GM18511 (cell line): Measurements from ENCODE around the gene PROS1.
"Not testable (repeated sequence)": the region's sequence is repeated elsewhere in the genome, so short reads cannot be mapped to it uniquely, and the experiment has no call there.

Source experiments
- ATAC-seq: cut with Tn5 transposase; IDR thresholded peaks from one replicate; pipeline ENCODE4 v1.9.1; 2021; ENCODE audit warnings: mild to moderate bottlenecking, moderate library complexity; ENCODE audit not compliant: unreplicated experiment

PROS1 gene

GRCh38 chr3:93979850-93980676, 6.4 kb upstream of the PROS1 start, which contains the start of gene ARL13B:
ARL13B (plus strand) TSS chr3:93980155; CDS start chr3:93980424, 269 bp downstream.
- peak; percentile 100 for ATAC-seq

DNA sequence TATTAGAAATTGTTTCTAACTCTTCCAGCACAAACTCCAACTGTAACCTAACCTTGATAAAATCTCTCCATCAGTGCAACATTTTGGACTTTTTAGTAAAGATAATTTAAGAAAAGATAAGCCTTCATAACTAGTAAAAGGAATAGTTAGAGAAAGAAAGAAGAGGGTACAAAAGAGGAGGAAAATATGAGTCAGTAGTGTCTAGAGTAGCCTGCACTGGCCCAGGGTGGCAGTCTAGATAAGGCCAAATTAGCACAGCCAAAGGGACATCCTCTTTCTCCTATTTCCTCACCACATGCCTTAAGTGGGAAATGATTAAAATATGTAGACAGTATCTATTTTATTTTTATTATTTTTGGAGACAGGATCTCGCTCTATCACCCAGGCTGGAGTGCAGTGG, 3.7 kb downstream of the PROS1 start:
- no peak for ATAC-seq

DNA sequence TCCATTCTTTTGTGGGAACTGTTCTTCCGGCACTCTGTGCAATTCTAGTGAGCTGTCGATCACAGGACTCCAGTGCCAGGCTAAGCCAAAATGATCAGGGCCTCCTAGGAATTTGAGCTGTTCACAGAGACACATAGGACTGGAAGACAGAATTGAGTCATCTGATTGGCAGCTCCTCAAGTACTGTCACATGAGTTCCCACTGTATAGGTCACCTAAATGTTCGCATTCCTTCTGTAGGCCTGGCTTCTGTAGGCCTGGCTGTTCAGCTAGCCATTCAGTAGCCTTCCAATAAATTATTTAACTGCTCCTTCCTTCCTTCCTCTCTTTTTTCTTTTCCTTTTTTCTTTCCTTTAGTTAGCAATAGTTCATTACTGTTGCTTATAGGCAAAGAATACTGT, 4.3 kb downstream of the PROS1 start:
- no peak for ATAC-seq

DNA sequence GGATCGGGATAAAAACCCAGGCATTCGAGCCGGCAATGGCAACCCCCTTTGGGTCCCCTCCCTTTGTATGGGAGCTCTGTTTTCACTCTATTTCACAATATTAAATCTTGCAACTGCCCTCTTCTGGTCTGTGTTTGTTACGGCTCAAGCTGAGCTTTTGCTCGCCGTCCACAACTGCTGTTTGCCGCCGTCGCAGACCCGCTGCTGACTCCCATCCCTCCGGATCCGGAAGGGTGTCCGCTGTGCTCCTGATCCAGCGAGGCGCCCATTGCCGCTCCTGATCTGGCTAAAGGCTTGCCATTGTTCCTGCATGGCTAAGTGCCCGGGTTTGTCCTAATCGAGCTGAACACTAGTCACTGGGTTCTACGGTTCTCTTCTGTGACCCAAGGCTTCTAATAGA, 8.6 kb downstream of the PROS1 start:
- not testable (repeated sequence) for ATAC-seq

DNA sequence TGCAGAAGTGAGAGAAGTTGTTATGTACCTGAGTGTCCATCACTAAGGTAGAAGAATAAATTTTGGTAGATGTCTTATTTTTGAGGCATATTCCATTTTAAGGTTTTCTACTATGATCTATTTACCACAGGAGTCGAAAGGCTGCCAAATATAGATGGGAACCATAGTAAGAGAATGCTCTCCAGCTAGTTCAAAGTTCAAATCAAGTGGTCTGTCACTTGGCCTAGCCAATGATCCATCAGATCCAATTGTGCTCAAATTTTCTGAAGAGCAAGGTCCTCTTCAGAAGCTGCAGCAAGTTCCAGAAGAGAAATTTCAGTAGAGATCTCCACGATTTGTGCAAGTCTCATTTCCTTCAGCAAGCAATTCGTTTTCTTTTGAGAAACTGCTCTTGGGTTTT, 10.9 kb downstream of the PROS1 start:
- ATAC-seq, result no peak

- no peak for ATAC-seq
Measured at GRCh38 chr3:93961489-93961888, 12.2 kb downstream of the PROS1 start.

GRCh38 chr3:93961026-93961425, 12.7 kb downstream of the PROS1 start:
- ATAC-seq, result no peak

- ATAC-seq, result not testable (repeated sequence)
Measured at GRCh38 chr3:93949958-93950357, 23.7 kb downstream of the PROS1 start.

DNA sequence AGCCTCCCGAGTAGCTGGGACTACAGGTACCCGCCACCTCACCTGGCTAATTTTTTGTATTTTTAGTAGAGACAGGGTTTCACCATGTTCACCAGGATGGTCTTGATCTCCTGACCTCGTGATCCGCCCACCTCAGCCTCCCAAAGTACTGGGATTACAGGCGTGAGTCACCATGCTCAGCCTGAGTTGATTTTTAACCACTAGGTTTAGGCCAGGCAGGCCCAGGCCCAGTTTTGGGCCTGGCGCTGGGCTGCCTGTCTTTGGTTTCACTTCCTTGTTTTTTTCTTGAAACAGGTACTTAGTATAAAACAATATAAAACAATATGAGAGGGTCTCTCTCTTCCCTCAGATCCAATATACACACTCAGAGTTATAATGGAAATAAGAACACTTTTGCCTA, 36.2 kb downstream of the PROS1 start:
- peak; percentile 69 for ATAC-seq

DNA sequence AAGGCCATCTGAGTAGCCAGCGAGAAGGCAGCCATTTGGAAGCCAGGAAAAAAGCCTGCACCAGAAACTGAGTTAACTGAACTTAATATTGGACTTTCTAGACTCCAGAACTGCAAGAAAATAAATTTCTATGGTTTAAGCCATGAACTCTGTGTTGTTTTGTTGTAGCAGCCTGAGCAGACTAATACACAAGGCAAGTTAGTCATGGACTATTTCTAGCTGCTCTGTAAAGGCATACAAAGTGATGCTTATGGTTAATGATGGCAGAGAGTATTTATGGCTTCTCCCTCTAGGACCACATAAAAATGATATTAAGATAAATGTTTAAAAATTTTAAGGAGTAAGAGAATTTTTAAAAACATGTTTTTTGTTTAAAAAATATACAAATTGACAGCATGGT, 37.1 kb downstream of the PROS1 start:
- no peak for ATAC-seq

DNA sequence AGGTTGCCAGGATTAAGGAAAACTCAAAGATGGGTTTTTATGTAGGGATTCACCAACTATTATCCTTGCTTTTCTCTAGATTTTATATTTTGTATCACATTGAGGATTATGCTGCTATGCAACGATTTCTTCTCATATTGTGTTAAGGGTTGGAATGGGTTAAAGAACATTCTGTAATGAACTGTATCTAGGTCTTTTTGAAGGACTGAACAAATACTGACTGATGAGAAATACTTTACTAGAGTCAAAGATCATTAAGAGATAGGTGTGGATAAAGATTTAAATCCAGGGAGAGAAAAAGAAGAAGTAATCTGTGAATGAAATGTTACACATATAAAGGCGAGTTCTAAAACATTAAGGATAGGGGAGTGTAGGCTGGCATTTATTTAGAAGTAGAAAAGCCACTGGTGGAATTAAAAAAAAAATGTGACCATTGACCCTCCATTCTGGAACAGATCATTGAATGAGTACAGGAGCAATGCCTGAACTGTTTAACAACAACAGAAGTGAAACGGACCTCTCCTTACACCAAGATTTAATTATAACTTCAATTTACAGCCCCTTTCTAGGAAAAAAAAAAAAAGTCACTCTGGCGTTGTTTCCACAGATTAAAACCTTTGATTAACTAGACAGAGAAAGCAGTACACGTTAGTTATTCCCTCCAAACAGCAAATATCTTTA, 39.2 kb downstream of the PROS1 start:
- ATAC-seq, result no peak

DNA sequence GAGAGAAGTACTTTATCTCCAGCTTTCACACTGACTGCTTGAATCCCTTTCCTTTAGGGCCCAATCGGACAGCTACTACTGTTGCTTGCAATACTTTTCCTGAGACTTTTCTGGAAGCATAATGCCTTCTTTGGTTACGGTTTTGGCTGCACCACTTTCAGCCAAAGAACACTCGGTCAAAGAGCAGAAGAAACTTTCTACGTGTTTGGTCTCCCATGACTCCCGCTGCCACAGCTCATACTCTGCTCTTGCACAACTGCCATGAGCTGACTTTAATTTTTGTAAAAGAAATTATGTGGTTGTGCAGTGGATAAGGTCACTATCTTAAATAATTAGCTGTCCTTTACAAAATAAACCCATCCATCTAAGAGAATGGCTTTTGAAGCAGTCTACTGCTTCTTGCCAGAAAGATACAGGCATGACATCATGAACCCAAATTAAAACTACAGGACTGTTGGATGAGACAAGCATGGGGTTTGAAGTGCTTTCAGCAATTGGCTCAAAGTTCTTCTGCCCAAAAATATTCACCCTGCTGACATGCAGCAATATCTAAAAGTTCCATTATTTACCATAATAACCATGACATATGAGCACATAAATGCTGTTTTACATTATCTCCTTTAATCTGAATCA, 42.0 kb downstream of the PROS1 start:
- no peak for ATAC-seq

DNA sequence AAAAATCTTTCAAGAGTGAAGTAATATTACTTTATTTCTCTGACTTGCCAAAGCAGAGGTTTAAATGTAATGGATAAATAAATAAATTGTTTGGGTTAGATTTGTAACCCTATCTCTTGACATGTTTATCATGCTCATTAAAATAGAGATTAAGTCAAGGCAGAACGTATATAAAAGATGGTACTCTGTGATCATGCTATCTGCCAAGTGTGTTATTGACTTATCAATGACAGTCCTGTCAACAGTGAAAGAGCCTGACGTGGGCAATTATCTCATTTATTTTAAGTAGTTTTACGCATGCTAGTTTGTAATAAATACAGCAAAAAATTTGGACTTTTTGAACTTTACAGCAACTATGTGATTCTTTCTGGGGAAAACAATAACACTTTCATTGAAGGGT, 43.7 kb downstream of the PROS1 start:
- ATAC-seq, result no peak

DNA sequence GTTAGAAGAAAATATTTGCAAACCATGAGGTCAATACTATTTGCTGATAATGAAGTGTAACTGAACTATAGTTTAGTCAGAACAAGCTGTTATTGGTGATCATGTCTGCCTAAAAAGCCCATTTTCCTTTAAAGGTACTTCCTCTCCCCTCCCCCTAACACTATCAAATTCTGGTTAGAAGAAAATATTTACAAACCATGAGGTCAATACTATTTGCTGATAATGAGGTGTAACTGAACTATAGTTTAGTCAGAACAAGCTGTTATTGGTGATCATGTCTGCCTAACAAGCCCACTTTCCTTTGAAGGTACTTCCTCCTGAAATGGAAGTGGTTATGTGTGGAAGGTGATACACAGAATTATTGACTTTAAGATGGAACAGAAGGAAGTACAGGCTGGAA, 46.9 kb downstream of the PROS1 start:
- ATAC-seq, result no peak

- ATAC-seq, result no peak
Measured at GRCh38 chr3:93924491-93924890, 49.2 kb downstream of the PROS1 start.

- ATAC-seq, result no peak
Measured at GRCh38 chr3:93923006-93923405, 50.7 kb downstream of the PROS1 start.

DNA sequence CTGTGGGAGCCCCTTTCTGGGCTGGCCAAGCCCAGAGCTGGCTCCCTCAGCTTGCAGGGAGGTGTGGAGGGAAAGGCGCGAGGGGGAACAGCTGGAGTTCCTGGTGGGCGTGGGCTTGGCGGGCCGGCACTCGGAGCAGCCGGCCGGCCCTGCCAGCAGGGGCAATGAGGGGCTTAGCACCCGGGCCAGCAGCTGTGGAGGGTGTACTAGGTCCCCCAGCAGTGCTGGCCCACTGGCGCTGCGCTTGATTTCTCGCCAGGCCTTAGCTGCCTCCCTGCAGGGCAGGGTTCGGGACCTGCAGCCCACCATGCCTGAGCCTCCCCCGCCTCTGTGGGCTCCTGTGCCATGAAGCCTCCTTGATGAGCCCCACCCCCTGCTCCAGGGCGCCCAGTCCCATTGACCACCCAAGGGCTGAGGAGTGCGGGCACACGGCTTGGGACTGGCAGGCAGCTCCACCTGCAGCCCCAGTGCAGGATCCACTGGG, 56.1 kb downstream of the PROS1 start:
- ATAC-seq, result not testable (repeated sequence)

- ATAC-seq, result not testable (repeated sequence)
Measured at GRCh38 chr3:93913623-93914022, 60.1 kb downstream of the PROS1 start.

- ATAC-seq, result no peak
Measured at GRCh38 chr3:93911206-93911605, 62.5 kb downstream of the PROS1 start.

- ATAC-seq, result no peak
Measured at GRCh38 chr3:93910097-93910496, 63.6 kb downstream of the PROS1 start.

DNA sequence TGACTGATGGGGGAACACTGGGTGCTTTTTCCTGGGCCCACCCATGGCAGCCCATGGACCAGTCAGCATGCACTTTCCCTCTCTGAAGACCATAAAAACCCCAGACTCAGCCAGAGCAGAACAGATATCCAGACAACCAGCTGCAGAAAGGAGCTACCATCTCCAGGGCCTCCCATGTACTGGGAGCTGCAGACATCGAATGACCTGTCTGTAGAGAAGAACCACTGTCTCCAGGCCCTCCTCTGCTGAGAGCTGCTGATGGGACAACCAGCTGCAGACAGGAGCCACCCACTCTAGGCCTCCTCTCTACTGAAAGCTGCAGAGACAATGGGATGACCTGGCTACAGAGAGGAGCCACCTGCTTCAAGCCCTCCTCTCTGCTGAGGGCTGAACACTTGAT, 66.6 kb downstream of the PROS1 start:
- ATAC-seq, result no peak

GRCh38 chr3:93906245-93906644, 67.5 kb downstream of the PROS1 start:
- ATAC-seq, result no peak
